Neural cell (in vitro differentiated cells): ENCODE measurements around the gene PLCB4. TPM values are rescaled to one million over a fixed set of nuclear protein-coding genes. Genes with fewer than 3 reads are reported as not detected.

Experiments used
- H2AFZ ChIP-seq: fragments of 200-600, 300-800 bp; sonication (generic), shearing (Covaris generic); 2 replicates; pipeline ENCODE4 v1.6.0; 2014; ENCODE audit warnings: low read depth, mild to moderate bottlenecking, antibody characterized with exemption, low read length, moderate library complexity
- H3F3A ChIP-seq: fragments of 200-600 bp; shearing (Covaris generic); 2 replicates; pipeline ENCODE4 v1.6.1; 2016; ENCODE audit warnings: mild to moderate bottlenecking, moderate library complexity, mixed read lengths, antibody characterized with exemption, low read length; ENCODE audit not compliant: insufficient read depth, poor library complexity, severe bottlenecking
- H3K27ac ChIP-seq: fragments of 200-600, 300-800 bp; sonication (generic), shearing (Covaris generic); 2 replicates; pipeline ENCODE4 v1.5.1; 2014; ENCODE audit warnings: mild to moderate bottlenecking, low read length, moderate library complexity
- H3K27me3 ChIP-seq: fragments of 300-800, 200-600 bp; sonication (generic), shearing (Covaris generic); 2 replicates; pipeline ENCODE4 v1.6.0; 2014; ENCODE audit warnings: mild to moderate bottlenecking, low read depth, low read length, moderate library complexity; ENCODE audit not compliant: insufficient read depth
- H3K36me3 ChIP-seq: fragments of 300-800, 200-600 bp; sonication (generic), shearing (Covaris generic); 2 replicates; pipeline ENCODE4 v1.5.1; 2014; ENCODE audit warnings: mild to moderate bottlenecking, antibody characterized with exemption, low read length, moderate library complexity; ENCODE audit not compliant: insufficient read depth
- H3K4me2 ChIP-seq: fragments of 300-800, 200-600 bp; sonication (generic), shearing (Covaris generic); 2 replicates; pipeline ENCODE4 v1.6.0; 2014; ENCODE audit warnings: mild to moderate bottlenecking, low read length
- H3K4me3 ChIP-seq: fragments of 300-800, 200-600 bp; sonication (generic), shearing (Covaris generic); 2 replicates; pipeline ENCODE4 v1.5.1; 2014; ENCODE audit warnings: mild to moderate bottlenecking, low read length, moderate library complexity
- H3K79me2 ChIP-seq: fragments of 200-600 bp; shearing (Covaris generic); replicated peaks from 2 replicates; pipeline ENCODE4 v1.6.0; 2014; ENCODE audit warnings: mild to moderate bottlenecking, low read length, moderate library complexity; ENCODE audit not compliant: insufficient read depth
- H3K9ac ChIP-seq: fragments of 300-800, 200-600 bp; sonication (generic), shearing (Covaris generic); 2 replicates; pipeline ENCODE4 v1.6.1; 2016; ENCODE audit warnings: mild to moderate bottlenecking, low read length, mixed read lengths
- H3K9me2 ChIP-seq: fragments of 200-600 bp; shearing (Covaris generic); 2 replicates; pipeline ENCODE4 v1.6.1; 2016; ENCODE audit warnings: mild to moderate bottlenecking, low read length, mixed read lengths; ENCODE audit not compliant: insufficient read depth
- H3K9me3 ChIP-seq: fragments of 200-600, 300-800 bp; sonication (generic), shearing (Covaris generic); 2 replicates; pipeline ENCODE4 v1.6.1; 2016; ENCODE audit warnings: mild to moderate bottlenecking, mixed run types, low read length, moderate library complexity, mixed read lengths
- H4K20me1 ChIP-seq: fragments of 200-600 bp; shearing (Covaris generic); 2 replicates; pipeline ENCODE4 v1.6.1; 2016; ENCODE audit warnings: mild to moderate bottlenecking, mixed run types; ENCODE audit not compliant: insufficient read depth
- EP300 ChIP-seq: fragments of 450-650 bp; conservative IDR thresholded peaks from 2 replicates; pipeline ENCODE4 v1.6.1; 2014; ENCODE audit warnings: antibody characterized with exemption, mild to moderate bottlenecking, moderate library complexity; ENCODE audit not compliant: poor library complexity, severe bottlenecking
- EZH2 ChIP-seq: fragments of 200-600, 300-800 bp; shearing (Covaris generic), sonication (generic); IDR thresholded peaks from 2 replicates; pipeline ENCODE4 v1.6.1; 2014; ENCODE audit warnings: antibody characterized with exemption, low read length, borderline replicate concordance, mild to moderate bottlenecking; ENCODE audit not compliant: insufficient read depth, poor library complexity, severe bottlenecking
- MXI1 ChIP-seq: fragments of 450-650 bp; conservative IDR thresholded peaks from 2 replicates; pipeline ENCODE4 v1.6.1; 2014; ENCODE audit warnings: antibody characterized with exemption, mild to moderate bottlenecking; ENCODE audit not compliant: poor library complexity, severe bottlenecking
- POLR2AphosphoS5 ChIP-seq: IDR thresholded peaks from 2 replicates; pipeline ENCODE4 v1.6.1; 2012
- RAD21 ChIP-seq: fragments of 450-650 bp; conservative IDR thresholded peaks from 2 replicates; pipeline ENCODE4 v1.6.1; 2014; ENCODE audit warnings: antibody characterized with exemption, mild to moderate bottlenecking, moderate library complexity
- SMC3 ChIP-seq: fragments of 450-650 bp; conservative IDR thresholded peaks from 2 replicates; pipeline ENCODE4 v1.6.1; 2014; ENCODE audit warnings: antibody characterized with exemption, mild to moderate bottlenecking, moderate library complexity; ENCODE audit not compliant: poor library complexity
- TAF1 ChIP-seq: IDR thresholded peaks from 2 replicates; pipeline ENCODE4 v1.6.1; 2012; ENCODE audit warnings: low read depth
- polyA plus RNA-seq: library from polyadenylated mRNA; depleted of rRNA; stranded (reverse); fragments of >200 nt; gene quantifications from 2 replicates; pipeline ENCODE4 v1.2.3, GENCODE V29; 2014
- TF ChIP-seq, protein P1 (sequence below): IDR thresholded peaks from 2 replicates; pipeline ENCODE4 v1.6.1; 2012; ENCODE audit warnings: borderline replicate concordance
- TF ChIP-seq, protein P2 (sequence below): fragments of 450-650 bp; IDR thresholded peaks from 2 replicates; pipeline ENCODE4 v1.5.1; 2014; ENCODE audit warnings: antibody characterized with exemption, mild to moderate bottlenecking, moderate library complexity; ENCODE audit not compliant: poor library complexity, severe bottlenecking

PLCB4 gene
- polyA plus RNA-seq, 1 donor from 2014 or later = 13.1 TPM

DNA sequence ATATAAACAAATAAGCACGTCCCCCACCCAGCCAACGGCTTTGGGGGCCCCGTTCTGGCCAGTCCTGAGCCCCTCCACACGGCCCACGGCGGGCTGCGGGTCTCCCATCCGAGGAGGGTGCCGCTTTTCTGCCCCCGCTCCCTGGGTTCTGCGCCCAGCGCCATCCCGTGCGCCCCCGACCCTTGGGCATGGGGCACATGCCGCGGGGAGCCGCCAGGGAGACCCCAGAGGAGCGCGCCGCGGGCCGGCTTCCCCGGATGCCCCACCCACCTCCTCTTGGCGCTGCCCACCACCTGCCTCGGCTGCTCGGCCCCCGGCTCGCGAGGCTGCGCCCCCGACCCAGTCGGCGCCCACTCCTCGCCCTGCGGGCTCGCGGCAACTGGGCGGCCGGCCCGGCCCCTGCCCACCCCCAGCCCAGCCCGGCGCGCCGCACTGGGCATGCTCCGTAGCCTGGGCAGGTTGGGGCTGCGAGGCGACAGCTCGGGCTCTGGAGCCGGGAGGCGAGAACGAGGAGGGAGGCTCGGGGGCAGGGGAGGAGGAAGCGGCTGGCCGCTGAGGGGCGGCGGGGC lies 570 bp upstream of the PLCB4 start:
- H3K9me3 ChIP-seq = no peaks in the 10 kb centered on the region
- peaks cover 4% of the 10 kb centered on the region for H3F3A ChIP-seq
- peak overlapping the region; percentile 87 for H3K4me2 ChIP-seq
- H3K9ac ChIP-seq = peak overlapping the region; percentile 73
- H3K36me3 ChIP-seq = no peaks in the 10 kb centered on the region
- peak overlapping the region; percentile 89 for H3K4me3 ChIP-seq
- no peaks in the 10 kb centered on the region for H3K27me3 ChIP-seq
- H4K20me1 ChIP-seq = no peaks in the 10 kb centered on the region
- TF ChIP-seq EP300 = no peak
- TF ChIP-seq EZH2 = no peak
- no peak for TF ChIP-seq RAD21
- TF ChIP-seq, protein P1, sequence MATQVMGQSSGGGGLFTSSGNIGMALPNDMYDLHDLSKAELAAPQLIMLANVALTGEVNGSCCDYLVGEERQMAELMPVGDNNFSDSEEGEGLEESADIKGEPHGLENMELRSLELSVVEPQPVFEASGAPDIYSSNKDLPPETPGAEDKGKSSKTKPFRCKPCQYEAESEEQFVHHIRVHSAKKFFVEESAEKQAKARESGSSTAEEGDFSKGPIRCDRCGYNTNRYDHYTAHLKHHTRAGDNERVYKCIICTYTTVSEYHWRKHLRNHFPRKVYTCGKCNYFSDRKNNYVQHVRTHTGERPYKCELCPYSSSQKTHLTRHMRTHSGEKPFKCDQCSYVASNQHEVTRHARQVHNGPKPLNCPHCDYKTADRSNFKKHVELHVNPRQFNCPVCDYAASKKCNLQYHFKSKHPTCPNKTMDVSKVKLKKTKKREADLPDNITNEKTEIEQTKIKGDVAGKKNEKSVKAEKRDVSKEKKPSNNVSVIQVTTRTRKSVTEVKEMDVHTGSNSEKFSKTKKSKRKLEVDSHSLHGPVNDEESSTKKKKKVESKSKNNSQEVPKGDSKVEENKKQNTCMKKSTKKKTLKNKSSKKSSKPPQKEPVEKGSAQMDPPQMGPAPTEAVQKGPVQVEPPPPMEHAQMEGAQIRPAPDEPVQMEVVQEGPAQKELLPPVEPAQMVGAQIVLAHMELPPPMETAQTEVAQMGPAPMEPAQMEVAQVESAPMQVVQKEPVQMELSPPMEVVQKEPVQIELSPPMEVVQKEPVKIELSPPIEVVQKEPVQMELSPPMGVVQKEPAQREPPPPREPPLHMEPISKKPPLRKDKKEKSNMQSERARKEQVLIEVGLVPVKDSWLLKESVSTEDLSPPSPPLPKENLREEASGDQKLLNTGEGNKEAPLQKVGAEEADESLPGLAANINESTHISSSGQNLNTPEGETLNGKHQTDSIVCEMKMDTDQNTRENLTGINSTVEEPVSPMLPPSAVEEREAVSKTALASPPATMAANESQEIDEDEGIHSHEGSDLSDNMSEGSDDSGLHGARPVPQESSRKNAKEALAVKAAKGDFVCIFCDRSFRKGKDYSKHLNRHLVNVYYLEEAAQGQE = no peak
- TF ChIP-seq POLR2AphosphoS5 = no peak
- no peak for TF ChIP-seq SMC3
- no peak for TF ChIP-seq TAF1
- TF ChIP-seq, protein P2, sequence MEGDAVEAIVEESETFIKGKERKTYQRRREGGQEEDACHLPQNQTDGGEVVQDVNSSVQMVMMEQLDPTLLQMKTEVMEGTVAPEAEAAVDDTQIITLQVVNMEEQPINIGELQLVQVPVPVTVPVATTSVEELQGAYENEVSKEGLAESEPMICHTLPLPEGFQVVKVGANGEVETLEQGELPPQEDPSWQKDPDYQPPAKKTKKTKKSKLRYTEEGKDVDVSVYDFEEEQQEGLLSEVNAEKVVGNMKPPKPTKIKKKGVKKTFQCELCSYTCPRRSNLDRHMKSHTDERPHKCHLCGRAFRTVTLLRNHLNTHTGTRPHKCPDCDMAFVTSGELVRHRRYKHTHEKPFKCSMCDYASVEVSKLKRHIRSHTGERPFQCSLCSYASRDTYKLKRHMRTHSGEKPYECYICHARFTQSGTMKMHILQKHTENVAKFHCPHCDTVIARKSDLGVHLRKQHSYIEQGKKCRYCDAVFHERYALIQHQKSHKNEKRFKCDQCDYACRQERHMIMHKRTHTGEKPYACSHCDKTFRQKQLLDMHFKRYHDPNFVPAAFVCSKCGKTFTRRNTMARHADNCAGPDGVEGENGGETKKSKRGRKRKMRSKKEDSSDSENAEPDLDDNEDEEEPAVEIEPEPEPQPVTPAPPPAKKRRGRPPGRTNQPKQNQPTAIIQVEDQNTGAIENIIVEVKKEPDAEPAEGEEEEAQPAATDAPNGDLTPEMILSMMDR = no peak
- TF ChIP-seq MXI1 = no peak
- H3K9me2 ChIP-seq = no peaks in the 10 kb centered on the region
- H3K79me2 ChIP-seq = peaks cover 13% of the 10 kb centered on the region
- peak overlapping the region; percentile 45 for H3K27ac ChIP-seq
- H2AFZ ChIP-seq = peak overlapping the region; percentile 75

DNA sequence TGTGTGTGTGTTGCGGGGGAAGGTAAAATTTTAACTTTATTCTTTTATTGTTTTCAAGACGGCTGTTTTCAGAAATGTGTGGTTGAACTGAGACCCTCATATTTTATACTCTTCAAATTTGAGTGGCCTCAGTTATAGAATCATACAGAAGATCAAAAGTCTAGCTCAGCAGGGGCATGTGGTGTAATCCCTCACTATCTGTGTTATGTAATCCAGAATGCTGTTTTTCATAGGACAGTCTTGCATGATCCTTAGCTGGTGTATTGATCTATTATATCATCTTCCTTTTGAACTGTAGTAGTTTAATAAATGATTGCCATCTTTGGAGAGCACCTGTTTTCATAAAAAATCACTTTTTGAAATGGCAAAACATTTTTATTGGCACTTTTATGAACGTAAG lies 1.4 kb downstream of the PLCB4 start:
- peaks cover 13% of the 10 kb centered on the region for H3K79me2 ChIP-seq
- no peaks in the 10 kb centered on the region for H3K9me3 ChIP-seq
- TF ChIP-seq MXI1 (no peak), POLR2AphosphoS5 (no peak), SMC3 (no peak), TAF1 (no peak), RAD21 (no peak), EZH2 (no peak), EP300 (no peak)
- TF ChIP-seq, protein P2 = no peak
- TF ChIP-seq, protein P1 = no peak
- H3F3A ChIP-seq = peaks cover 4% of the 10 kb centered on the region
- no peaks in the 10 kb centered on the region for H3K27me3 ChIP-seq
- H3K9me2 ChIP-seq = no peaks in the 10 kb centered on the region
- no peaks in the 10 kb centered on the region for H3K36me3 ChIP-seq
- H3K4me3 ChIP-seq = peak overlapping the region; percentile 89
- H4K20me1 ChIP-seq = no peaks in the 10 kb centered on the region
- no peak overlapping the region for H3K4me2 ChIP-seq
- H2AFZ ChIP-seq = no peak overlapping the region
- no peak overlapping the region for H3K27ac ChIP-seq
- no peak overlapping the region for H3K9ac ChIP-seq
